ENCODE measurements around the gene CHN2. TPM values are rescaled to one million over a fixed set of nuclear protein-coding genes. Genes with fewer than 3 reads are reported as not detected.

Gene CHN2
- total RNA-seq, 1 experiment from 2014 or later = 2.1 TPM

DNA sequence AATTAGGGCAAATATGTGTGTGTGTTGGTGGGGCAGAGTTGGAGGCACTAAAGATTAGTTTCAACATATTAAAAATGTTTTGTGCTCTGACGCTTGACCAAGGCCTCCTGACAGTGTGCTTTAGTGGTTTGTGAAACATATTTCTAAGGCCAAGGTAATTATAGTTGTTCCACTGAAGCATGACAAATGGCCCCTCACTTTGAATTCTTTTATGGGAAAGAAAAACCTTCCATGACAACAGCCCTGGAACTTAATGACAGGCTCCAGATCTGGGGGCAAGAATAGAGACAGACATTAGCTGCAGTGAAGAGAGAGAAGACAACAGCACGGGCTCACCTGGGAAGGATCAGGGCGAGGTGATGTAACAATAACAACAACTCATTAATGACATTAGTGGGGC is 155.8 kb downstream of the CHN2 start:
- POLR2A ChIA-PET = no interaction called here
- ATAC-seq = no peak
- Histone ChIP-seq H3K27me3 (ENCODE audit: insufficient read depth, low read length) (no peaks in the 10 kb centered on the region), H3K4me2 (ENCODE audit: low read length) (no peak overlapping the region), H2AFZ (ENCODE audit: low read depth, low read length, poor library complexity, severe bottlenecking) (no peak overlapping the region), H3K4me1 (ENCODE audit: control insufficient read depth in 1 of 2, insufficient read depth in 2 of 2, low read length in 2 of 2) (peaks cover 0 to 8% of the 10 kb centered on the region in 2 experiments; a peak in 1 of 4 replicates), H3K36me3 (ENCODE audit: control insufficient read depth in 1 of 2, insufficient read depth in 2 of 2, low read length in 2 of 2) (no peaks in the 10 kb centered on the region), H3K9me2 (ENCODE audit: insufficient read depth) (no peaks in the 10 kb centered on the region), H3K4me3 (replicated peaks in 1 of 2; ENCODE audit: low read depth in 1 of 2, low read length in 2 of 2) (no peak overlapping the region), H3K9ac (ENCODE audit: low read length) (no peak overlapping the region), H3K9me3 (ENCODE audit: control insufficient read depth in 1 of 2, insufficient read depth in 1 of 2, low read depth in 1 of 2, low read length in 2 of 2) (no peaks in the 10 kb centered on the region), H3K27ac (ENCODE audit: low read depth, low read length) (no peak overlapping the region), H3K79me2 (ENCODE audit: insufficient read depth, low read length) (no peaks in the 10 kb centered on the region), H4K20me1 (ENCODE audit: insufficient read depth) (no peaks in the 10 kb centered on the region)
- CTCF ChIA-PET = no interaction called here
- no peak for DNase-seq (ENCODE audit: low read depth, low spot score)
- TF ChIP-seq TCF7L2 (IDR thresholded peaks at IDR 0.05; ENCODE audit: borderline replicate concordance, extremely low read depth, insufficient read depth, insufficient read length) (no peak), RAD21 (IDR thresholded peaks at IDR 0.05; ENCODE audit: low read depth) (no peak), JUND (IDR thresholded peaks at IDR 0.05) (no peak), SIN3A (IDR thresholded peaks at IDR 0.05; ENCODE audit: low read depth) (no peak), REST (IDR thresholded peaks at IDR 0.05; ENCODE audit: low read depth) (no peak), EGR1 (IDR thresholded peaks at IDR 0.05; ENCODE audit: low read depth) (no peak), CTCF (IDR thresholded peaks at IDR 0.05 in 2 of 3, conservative IDR thresholded peaks at IDR 0.05 in 1 of 3; ENCODE audit: borderline replicate concordance in 1 of 3, insufficient read depth in 1 of 3, low read depth in 2 of 3, low read length in 2 of 3) (no peak), EZH2phosphoT487 (IDR thresholded peaks at IDR 0.05; ENCODE audit: borderline replicate concordance) (no peak), EZH2 (IDR thresholded peaks at IDR 0.05) (no peak), FOSL1 (IDR thresholded peaks at IDR 0.05; ENCODE audit: low read depth) (no peak), SRF (IDR thresholded peaks at IDR 0.05; ENCODE audit: low read depth) (no peak), ELF1 (IDR thresholded peaks at IDR 0.05; ENCODE audit: borderline replicate concordance, low read depth) (no peak), ZNF274 (IDR thresholded peaks at IDR 0.05; ENCODE audit: low read depth, low read length) (no peak)
- TF ChIP-seq, protein P1, sequence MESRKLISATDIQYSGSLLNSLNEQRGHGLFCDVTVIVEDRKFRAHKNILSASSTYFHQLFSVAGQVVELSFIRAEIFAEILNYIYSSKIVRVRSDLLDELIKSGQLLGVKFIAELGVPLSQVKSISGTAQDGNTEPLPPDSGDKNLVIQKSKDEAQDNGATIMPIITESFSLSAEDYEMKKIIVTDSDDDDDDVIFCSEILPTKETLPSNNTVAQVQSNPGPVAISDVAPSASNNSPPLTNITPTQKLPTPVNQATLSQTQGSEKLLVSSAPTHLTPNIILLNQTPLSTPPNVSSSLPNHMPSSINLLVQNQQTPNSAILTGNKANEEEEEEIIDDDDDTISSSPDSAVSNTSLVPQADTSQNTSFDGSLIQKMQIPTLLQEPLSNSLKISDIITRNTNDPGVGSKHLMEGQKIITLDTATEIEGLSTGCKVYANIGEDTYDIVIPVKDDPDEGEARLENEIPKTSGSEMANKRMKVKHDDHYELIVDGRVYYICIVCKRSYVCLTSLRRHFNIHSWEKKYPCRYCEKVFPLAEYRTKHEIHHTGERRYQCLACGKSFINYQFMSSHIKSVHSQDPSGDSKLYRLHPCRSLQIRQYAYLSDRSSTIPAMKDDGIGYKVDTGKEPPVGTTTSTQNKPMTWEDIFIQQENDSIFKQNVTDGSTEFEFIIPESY (IDR thresholded peaks at IDR 0.05; ENCODE audit: extremely low read depth, insufficient replicate concordance, low read length) = no peak
- TF ChIP-seq, protein P2, sequence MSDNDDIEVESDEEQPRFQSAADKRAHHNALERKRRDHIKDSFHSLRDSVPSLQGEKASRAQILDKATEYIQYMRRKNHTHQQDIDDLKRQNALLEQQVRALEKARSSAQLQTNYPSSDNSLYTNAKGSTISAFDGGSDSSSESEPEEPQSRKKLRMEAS (IDR thresholded peaks at IDR 0.05) = no peak
- RAD21 ChIA-PET (ENCODE audit: low non-redundant PET in 1 of 2, low total read pairs in 2 of 2, uncharacterized antibody in 2 of 2, unreplicated experiment in 2 of 2) = no interaction called here
- intact Hi-C loops (cut with micrococcal nuclease) = no loop called here
- no TSS peak for BruUV-seq (replicated peaks)

Measured in HCT116 (cell line).